NCI-H1105 (cell line): ENCODE data around the gene MEF2D.
A peak's percentile ranks its signal among the peaks of the same experiment; 100 is the strongest.

Source experiments
- DNase-seq: peaks from one replicate; lab custom pipeline; 2025; lab: John Stamatoyannopoulos, UW

The MEF2D gene

DNA sequence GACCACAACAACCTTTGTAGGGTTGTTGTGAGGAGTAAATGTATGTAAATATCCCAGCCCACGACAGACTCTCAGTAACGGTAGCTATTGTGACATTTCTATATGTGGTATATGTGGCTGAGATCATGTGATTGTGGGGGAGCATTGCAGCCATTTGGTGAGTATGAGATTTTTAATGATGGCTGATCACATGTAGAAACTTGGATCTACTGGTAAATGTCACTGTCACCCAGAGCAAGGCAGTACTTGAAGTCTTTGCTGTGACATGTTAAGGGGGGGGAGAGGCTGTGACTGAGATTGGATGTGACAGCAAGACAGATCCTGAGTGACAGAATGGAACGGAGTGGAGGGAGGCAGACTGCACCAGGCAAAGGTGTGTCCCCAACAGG is 23.9 kb upstream of the MEF2D start:
- DNase-seq, result no peak

DNA sequence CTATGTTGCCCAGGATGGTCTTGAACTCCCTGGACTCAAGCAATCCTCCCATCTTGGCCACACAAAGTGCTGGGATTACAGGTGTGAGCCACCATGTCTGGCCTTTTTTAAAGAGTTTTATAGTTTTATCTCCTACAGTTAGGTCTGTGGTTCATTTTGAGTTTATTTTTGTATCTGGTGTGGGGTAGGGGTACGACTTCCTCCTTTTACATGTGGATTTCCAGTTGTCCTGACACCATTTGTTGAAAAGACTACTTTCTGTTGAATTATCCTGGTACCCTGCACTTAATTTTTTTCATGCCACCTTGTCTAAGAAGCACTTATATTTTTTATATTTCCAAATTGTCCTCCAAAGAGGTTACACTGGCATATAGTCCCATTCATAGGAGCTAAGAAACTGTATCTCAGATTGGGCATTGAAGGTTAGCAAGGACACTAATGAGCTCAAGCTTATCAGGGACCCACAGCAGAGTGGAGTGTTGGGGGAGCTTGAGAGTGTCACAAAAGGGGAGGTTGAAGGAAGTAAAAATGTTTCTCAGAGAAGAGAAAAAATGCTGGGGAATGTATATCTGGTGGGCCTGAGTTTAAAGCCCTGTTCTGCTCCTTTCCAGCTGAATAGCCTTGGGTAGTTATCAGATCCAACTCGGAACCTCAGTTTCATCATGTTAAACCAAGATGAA is 23.4 kb upstream of the MEF2D start:
- no peak for DNase-seq

DNA sequence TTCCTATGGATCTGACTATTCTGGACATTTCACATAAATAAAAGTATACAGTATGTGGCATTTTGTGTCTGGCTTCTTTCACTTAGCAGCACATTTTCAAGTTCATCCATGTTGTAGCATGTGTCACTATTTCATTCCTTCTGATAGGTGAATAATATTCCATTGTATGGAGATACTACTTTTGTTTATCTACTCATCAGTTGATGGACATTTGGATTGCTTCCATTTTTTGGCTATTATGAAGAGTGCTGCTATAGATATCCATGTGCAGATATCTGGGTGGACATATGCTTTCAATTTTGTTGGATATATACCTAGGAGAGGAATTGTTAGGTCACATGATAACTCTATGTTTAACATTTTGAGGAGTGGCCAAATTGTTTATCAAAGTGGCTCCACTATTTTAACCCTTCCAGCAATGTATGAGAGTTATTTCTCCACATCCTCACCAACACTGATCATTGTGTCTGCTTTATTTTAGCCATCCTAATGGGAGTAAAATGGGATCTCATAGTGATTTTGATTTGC is 21.9 kb upstream of the MEF2D start:
- no peak for DNase-seq

DNA sequence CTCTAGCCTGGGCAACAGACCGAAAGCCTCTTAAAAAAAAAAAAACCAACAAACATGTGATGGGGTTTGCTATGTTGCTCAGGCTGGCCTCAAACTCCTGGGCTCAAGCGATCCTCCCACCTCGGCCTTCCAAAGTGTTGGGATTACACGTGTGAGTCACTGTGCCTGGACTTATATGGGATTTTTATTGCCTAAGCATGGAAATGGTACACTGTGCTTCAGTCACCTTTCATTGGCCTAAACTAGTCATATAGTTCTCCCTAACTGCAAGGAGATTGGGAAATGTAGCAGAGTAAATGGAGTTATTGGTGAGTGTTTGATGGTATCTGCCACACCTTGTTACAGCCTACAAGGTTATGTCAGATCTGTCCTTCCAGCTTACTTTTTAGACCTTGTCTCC is 17.2 kb upstream of the MEF2D start:
- DNase-seq, result no peak

DNA sequence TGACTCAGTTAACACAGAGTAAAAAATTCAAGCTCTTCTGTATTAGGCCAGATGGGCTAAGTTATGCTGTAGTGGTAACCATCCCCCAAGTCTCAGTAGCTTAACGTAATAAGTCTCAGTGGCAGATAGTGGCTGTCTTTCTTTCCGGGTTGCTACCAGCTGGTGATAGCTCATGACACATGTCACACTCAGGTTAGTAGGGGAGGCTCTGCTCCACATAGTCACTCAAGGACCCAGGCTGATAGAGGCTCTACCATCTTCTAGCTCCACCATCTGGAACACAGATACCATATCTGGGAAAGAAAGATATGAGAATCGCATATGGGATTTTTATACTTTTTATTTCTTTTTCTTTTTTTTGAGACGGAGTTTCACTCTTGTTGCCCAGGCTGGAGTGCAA is 16.2 kb upstream of the MEF2D start:
- no peak for DNase-seq

DNA sequence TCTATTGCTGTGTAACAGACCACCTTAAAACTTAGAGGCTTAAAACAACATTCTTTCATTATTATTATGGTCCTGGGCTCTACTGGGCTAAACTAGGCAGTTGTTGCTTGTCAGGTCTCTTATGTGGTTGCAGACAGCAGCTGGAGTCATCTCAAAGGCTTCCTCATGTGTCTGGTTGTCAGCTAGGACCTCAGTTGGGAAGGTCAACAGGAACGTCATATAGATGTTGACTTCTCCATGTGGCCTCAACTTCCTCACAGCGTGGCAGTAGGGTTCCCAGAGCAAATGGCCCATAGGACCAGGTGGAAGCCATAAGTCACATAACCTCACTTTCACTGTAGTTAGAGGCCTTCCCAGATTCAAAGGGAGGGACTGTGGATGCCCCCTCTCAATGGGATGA is 15.4 kb upstream of the MEF2D start:
- no peak for DNase-seq

DNA sequence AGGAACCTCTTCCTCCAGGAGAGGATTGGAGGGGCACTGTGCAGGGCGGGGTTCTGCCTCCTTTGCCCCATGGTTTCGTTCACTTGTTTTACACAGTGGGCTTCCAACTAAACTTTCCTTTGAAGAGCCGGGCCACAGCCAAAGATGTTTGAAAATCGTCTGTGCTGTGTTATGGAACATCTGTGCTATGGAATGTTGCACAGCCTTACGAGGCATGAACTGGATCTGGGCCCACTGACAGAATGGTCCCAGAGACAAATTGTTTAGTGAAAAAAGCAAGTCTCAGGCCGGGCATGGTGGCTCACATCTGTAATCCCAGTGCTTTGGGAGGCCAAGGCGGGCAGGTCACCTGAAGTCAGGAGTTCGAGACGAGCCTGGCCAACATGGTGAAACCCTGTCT is 12.6 kb upstream of the MEF2D start:
- no peak for DNase-seq

DNA sequence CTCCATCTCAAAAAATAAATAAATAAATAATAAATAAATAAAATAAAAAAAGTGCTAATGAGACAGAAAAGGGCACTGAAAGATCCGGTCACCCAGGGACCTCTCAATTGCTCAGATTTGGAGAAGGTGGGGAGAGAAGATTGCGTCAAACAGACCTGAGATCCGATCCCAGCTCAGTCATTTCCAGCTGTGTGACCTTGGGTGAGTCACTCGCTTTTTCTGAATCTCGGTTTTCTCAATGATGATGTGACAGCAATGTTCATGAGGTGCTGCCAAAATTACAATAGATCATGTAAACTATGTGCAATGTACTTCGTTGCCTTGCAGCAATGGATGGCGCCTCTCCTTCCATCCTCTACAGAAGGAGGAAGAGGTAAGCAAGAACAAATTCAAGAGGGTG is 11.1 kb upstream of the MEF2D start:
- no peak for DNase-seq

DNA sequence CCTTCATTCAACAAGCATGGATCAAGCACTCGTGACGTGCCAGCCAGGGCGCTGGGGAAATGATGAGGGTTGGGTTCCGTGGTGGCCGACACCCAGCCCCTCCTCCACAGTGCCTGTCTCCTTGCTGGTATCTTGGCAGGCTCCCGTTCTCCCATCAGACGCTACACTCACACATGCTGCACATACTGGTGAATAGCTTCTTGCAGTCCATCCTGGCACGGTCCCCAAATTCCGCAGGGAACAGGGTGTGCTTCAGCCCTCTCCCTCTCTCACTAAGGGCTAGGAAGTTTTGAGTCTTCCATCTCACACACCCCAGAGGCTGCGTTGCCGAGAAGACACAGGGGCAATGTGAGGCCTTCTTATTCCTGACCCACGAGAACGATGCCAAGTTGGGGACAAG is 10.1 kb upstream of the MEF2D start:
- no peak for DNase-seq

DNA sequence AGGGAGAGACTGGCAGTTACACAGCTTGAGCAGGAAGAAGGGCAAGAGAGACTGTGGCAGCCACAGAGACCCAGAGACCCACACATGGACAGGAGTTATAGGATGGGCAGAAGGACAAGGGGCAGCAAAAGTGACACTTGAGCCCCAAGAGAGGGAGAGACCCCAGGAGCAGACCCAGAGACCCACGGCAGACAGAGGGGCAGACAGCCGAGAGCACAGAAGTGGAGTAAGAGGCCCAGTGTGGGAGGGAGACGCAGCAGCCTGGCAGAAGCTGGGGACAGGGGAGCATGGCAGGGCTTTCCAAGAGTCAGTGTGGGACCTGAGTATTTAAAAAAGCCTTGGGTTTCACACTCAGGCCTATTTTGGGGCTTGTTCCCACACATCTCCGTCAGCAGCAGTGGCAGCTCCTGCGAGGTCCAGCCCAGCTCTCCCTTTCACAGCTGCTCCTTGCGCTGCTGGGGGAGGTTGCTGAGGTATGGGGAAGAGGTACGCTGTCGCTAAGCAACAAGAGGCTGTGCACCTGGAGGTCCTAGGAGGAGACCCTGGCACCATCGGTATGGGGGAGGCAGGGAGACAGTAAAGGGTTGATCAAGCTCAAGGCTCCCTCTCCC is 9.0 kb upstream of the MEF2D start:
- DNase-seq, result no peak

DNA sequence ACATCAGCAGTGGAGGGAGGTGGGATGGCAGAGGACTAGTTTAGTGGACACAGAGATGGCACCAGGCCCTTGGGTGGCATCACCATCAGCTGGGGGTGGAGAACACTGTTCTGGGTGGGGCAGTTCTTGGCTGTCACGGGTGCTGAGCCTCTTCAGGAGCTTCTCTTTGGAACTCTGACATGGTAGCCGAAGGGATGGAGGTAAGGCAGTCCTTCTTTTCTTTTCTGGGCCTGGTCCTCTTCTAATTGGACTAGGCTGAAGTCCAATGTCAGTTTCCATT is 8.3 kb upstream of the MEF2D start:
- no peak for DNase-seq

DNA sequence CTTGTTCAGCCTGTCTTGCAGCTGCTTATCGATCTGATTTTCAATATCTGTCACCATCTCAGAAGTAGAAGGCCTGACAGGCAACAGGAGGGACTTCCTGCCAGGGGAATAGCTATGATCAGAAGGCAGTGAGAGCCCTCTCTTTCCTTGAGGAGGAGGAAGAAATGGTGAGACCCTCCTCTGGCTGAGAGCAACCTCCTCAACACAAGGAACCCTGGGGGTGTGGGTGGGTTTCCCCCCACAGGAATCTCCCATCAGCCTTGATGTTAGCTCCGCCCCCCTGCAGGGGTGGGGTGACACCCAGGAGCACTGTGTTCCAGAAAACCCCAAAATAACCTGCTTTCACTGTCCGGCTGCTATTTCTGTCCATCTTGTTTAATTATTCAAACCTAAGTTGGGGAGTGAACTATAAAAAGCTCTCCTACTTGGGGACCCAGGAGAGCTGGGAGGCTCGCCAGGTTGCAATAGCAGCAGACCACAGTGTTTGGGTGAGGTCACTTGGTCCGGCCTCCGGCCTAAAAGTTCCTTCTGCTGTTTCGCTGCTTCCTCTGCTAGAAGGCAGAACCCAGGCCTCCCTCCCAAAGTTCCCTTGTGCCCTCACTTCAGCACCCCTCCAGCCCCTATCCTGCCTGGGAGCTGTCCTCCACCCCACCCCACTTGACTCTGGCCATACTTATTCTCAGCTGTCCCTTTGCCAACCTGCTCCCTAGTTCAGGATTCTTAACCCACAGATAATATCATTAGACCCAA is 7.8 kb upstream of the MEF2D start:
- no peak for DNase-seq

DNA sequence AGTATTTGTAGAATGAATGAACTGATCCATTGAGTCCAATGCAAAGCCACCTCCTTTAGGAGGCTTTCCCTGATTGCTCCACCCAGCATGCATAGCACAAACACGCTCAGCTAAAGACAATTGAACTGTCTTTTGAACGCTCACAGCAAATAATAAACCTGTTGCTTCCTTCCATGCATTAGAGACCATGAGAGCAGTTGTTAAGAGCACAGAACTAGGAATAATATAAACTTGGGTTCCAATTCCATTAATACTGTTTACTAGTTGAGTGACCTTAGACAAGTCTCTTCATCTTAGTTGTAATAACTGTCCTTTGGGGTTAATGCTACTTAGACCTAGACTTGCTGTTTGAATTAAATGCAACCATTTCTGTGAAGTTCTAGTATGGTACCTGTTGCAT is 5.9 kb upstream of the MEF2D start:
- no peak for DNase-seq

DNA sequence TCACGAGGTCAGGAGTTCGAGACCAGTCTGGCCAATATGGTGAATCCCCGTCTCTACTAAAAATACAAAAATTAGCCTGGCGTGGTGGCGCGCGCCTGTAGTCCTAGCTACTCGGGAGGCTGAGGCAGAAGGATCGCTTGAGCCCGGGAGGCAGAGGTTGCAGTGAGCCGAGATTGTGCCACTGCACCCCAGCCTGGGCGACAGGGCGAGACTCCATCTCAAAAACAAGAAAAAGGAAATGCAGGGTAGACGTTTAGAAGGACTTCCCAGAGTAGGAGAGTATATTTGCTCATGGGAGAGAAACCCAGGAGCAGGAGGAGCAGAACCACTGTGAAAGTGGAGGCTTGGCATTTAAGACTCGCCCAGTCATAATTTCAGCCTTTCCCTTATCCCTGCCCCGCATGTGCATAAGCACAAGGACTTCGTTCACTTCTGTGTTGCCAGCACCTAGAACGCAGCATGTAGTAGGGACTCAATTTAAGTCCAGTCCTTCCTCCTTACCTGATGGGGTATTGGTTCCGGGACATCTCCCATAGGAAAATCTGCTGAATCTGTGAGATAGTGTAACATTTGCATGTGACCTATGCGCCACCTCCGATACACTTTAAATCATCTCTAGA is 5.2 kb upstream of the MEF2D start:
- no peak for DNase-seq

DNA sequence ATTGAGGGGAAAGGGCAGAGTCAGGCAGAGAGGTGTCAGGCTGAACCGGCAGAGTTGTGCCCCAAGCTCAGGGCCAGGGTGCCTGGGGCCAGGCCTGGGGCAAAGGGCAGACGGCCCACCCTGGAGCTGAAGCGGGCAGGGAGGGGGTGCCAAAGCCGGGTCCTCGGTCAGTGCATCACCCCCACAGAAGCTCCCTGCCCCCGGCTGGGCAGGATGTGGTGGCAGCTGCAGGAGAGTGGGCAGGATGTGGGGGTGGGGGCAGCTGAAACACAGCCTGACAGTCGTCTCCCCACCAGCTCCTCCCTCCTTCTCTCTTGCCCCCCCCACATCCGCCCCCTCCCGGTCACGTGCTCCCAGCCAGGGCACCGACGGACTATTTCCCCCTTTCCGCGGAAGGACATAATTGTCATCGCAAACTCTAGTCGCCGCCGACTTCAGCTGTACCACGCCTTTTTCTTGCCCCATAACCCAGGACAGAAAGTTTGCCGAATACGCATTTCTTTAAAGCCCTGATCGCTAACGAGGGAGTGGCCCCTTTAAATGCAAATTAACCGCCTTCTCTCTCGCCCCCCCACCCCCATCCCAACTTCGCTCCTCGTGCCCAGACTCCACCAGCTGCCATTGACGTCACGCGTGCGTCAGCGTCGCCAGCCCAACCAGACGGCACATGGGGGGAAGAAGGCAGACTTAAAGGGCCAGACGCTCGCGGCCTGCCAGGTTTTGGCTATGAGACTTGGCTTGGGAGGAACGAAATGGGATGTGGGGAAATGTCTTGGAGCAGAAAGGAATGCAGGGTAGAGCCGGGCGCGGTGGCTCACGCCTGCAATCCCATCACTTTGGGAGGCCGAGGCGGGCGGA is 4.5 kb upstream of the MEF2D start:
- peak; percentile 96 for DNase-seq

DNA sequence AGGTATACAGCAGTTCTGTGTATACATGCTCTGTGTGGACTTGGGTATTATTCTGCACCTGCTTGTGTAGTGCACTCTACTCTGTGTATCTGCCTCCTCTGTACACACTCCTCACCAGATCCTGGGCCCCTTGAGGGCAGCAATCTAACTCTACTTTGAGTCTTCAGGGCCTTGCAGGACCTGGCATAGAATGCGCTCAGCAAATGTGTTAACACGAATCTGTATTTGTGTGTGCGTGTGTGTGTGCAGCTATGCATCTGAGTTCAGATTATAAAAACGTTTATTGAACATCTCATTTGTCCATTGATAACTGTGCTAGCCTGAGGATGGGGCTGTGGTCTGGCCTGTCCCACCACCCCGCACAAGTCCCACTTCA is 3.9 kb upstream of the MEF2D start:
- no peak for DNase-seq

DNA sequence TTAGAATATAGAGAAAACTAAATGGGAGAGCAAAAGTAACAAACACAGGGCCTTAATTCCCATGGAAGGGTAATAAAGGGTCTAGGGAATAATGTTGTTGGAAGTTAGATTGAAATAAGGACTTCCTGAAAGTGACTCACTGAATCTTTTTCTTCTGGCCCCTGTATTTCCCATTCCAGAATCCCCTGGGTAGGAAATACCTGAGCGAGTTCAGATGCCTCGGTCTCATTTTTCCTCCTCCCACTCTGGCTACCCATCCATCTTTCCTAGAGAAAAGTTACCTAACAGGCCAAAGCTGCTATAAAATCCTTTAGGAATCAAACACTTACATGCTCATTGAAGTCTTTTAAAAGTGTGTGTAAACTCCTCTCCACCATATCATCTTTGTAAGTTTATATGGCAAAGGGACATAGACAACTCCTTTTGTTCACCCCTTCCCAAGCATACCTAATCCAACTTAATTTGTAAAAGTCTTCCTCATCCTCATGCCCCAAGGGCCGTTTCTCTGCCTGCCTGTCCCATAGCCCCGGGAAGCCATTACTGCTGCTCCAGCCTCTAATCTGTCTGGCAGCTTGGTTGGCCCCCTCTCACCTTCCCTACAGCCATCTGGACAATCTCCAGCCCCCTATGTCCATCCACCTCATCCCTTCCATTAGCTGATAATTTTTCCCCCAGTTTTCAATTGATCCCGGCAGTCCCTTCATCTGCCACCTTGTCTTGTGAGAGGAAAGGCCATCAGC is 3.3 kb upstream of the MEF2D start:
- no peak for DNase-seq

DNA sequence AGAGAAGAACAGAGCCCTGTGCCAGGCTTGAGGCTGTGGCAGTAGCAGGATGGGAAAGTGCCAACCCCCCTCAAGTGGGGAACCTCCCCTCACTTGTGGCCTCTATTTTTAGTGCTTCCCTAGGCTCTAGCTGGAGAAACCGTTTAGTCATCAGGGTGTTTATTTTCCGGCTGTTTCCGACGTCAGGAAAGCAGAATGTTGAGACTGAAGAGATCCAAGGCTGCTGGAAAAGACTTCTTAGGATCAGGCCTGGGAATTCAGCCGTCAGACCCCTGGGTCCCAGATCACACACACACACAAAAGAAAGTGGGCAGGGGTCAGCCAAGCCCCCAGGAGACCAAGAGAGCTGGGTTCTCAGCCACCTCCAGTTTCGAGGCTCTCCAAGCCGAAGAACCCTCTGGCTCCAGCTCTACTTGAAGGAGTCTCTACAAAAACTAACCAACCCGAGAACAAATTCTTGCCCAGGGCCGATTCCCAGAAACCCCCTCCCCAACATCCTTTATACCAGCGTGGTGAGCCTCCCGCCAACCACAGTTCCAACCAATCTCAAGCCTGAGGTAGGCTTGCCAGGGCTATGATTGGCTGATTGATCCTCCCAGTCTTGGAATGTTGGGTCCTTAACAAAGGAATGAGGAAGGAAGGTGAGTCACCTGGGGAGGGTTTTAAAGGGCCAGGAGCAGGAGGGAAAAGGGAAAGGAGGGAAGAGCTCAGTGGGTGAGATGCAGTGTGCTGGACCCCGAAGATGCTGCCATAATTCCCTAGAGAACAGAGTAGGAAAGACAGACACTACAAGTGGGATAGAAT is 2.5 kb upstream of the MEF2D start:
- DNase-seq, result no peak

DNA sequence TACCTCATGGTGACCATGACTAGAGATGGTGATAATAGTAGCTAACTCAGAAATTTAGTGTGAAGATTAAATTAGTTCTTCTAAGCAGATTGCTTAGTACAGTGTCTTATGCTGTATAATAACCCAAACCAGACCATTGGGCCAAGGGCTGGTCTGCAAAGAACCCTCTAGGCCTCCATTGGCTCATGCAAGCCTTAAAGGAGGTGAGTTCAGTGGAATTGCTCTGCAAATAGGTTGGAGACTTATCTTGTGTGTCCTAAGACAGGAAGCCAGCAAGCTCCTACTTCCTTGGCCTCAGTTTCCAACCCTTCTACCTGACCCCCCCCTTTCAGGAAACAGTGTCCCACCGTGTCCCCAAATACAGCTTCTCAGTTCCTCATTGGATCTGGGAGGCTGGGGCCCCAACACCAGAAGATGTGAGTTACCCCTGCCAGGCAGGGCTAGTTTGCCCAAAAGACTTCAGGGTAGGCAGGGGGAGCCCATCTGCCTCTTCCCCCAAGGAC is 1.9 kb upstream of the MEF2D start:
- no peak for DNase-seq

DNA sequence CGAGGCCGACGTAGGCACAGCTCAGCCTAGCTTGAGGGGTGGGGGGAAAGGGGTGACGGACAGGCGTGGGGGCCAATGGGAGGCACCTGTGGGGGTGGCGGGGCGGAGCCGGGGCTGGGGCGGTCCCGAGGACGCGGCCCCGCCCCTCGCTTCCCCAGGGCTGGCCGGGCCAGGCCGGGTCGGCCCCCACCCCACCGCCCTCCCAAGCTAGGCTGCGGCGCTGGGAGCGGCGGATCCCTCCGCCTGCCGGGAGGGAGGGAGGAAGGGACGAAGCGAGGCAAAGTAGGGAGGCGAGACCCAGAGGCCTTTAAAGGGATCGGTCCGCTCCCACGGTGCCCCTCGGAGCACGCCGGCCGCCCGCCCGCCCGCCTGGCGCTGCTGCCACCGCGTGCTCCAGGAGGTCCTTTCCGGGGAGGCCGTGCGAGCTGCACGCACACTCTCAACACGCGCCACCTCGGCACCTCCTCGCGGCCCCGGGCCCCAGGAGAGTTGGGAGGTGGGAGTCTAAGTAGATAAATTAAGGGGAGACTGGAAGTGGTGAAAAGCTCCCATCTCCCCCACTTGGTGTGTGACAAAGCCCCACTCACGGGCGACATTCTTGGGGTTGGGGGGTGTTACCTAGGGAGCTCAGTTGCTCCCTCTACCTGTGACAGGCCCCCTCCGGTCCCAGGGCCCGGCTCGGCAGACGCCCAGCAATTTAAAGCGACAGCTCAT is 375 bp upstream of the MEF2D start:
- DNase-seq, result peak; percentile 91
